ENCODE data around the gene IQGAP2. TPM values are rescaled to one million over a fixed set of nuclear protein-coding genes. Genes with fewer than 3 reads are reported as not detected.
"Not testable (repeated sequence)": the region's sequence is repeated elsewhere in the genome, so short reads cannot be mapped to it uniquely, and the experiment has no call there.

IQGAP2 gene
- total RNA-seq, 1 donor, result 86.2 TPM

- DNase-seq (ENCODE audit: low read depth in 2 of 3, low spot score in 2 of 3), result no peak
Measured at GRCh38 chr5:76592692-76593091, 189.6 kb downstream of the IQGAP2 start.

DNA sequence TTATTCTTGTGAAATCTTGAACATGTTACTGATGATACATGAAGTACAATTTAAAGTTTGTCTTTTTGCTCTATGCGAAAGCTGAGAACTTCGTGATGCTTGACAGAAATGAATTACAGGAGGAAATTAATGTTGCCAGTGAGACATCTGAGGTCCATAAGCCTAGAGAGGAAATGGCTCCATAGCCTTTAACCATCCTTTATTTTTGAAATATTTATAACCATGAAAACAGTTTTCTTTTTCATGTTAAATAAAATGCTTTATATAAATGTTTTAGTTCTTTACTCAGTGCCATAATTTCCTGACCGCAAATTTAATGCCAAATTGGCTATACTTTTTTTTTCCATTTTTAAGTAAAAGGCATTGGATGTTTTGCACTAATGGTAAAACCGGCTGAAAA, 191.0 kb downstream of the IQGAP2 start:
- no peak for DNase-seq (ENCODE audit: low read depth in 2 of 3, low spot score in 2 of 3)

GRCh38 chr5:76595755-76596481, 192.8 kb downstream of the IQGAP2 start:
- DNase-seq (ENCODE audit: low read depth in 2 of 3, low spot score in 2 of 3), result no peak

DNA sequence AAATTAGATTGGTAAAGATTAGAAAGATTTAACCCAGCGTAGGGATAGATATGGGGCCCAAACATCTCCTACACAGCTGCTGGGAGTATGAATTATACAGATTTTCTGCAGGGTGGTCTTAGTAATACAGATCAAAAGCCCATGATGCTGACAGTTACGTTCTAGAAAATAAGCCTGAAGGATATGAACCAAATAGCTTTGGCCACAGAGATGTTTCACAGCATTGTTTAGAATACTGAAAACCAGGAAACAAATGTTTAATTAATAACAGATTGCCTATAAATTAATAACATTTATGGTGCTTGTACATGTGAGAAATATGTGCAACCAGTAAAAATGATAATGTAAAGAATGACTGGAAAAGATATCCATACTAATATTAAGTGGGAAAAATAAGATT, 195.4 kb downstream of the IQGAP2 start:
- DNase-seq (ENCODE audit: low read depth in 2 of 3, low spot score in 2 of 3), result no peak

DNA sequence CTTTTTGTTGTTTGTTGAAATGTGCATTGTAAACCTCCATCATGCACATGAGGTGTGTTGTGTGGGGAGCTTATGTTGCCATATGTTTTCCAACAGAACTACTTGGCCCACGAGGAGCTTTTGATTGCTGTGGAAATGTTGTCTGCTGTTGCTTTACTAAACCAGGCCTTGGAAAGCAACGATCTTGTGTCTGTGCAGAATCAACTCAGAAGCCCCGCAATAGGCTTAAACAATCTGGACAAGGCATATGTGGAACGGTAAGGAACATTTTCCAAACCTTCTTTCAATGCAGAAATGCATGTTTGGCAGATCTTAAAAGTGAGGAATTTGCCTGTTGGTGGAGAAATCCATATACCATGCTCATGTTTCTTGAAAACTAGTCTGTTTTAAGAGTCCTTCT, 197.6 kb downstream of the IQGAP2 start:
- no peak for DNase-seq (ENCODE audit: low read depth in 2 of 3, low spot score in 2 of 3)

DNA sequence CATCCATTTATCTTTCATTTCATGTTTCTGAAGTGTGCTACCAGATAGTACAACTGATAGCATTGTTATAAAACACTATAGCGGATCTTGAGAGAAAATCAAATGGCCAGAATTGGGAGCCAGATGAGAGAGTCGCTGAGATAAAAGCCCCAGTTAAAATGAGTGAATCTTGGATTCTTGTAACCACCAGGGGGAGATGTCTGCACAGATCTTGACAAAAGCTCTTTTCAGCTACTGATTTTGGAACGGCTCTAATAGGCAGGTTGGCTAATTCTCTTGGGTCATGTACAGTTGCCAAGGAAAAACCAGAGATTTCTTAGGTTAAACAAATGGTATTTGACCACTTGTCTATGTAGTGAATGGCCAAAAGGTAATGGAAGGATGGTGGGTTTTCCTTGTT, 198.4 kb downstream of the IQGAP2 start:
- peak; percentile 18 to 81 (median 59) for DNase-seq (ENCODE audit: low read depth in 2 of 3, low spot score in 2 of 3)

GRCh38 chr5:76602094-76602726, 199.1 kb downstream of the IQGAP2 start:
- peak in 1 of 3 donors; percentile 43 for DNase-seq (ENCODE audit: low read depth in 2 of 3, low spot score in 2 of 3)

GRCh38 chr5:76603991-76604390, 200.9 kb downstream of the IQGAP2 start:
- not testable (repeated sequence) for DNase-seq (ENCODE audit: low read depth in 2 of 3, low spot score in 2 of 3)

- no peak for DNase-seq (ENCODE audit: low read depth in 2 of 3, low spot score in 2 of 3)
Measured at GRCh38 chr5:76604838-76605237, 201.8 kb downstream of the IQGAP2 start.

DNA sequence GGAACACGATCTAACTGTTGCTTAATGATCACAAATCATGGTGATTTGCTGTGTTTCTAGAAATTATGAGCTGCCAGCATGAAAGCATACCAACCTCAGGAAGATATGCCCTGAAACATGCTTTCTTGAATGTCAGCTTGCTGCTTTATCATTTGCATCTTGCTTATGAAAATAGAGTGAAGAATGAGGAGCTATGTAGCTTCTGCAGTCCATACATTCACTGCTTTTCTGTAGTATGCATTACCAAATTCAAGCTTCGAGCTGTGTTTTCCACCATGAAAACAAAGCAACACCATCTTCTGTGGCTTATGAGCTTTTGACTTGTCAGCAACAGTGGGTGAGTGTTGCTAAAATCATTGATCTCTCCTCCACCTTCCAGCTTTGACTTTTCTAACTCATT, 203.6 kb downstream of the IQGAP2 start:
- DNase-seq (ENCODE audit: low read depth in 2 of 3, low spot score in 2 of 3), result peak in 1 of 3 donors; percentile 26

DNA sequence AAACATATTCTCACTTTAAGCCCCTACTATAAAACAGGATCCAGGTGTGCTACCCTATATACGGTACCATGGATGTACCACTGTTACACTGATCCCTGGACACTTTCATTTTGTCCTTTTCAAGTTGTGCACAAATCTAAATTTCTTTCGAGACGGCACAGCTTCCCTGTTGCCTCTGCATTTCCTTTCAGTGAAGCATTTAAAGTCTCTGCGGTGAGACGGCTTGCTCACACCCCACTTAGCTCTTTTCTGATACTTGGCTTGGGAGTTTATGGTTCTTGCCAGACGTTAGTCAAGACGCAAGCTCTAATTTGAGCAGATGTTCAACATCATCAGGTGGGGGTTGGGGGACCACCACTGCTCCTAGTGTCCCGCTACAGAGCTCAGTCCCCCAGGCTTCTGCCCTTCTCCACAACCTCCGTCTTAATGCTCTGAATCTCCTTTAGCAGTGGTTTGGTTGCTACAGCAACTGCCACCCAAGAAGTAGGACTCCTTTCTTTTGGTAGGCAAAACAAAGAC, 204.3 kb downstream of the IQGAP2 start:
- peak in 1 of 3 donors; percentile 32 for DNase-seq (ENCODE audit: low read depth in 2 of 3, low spot score in 2 of 3)

DNA sequence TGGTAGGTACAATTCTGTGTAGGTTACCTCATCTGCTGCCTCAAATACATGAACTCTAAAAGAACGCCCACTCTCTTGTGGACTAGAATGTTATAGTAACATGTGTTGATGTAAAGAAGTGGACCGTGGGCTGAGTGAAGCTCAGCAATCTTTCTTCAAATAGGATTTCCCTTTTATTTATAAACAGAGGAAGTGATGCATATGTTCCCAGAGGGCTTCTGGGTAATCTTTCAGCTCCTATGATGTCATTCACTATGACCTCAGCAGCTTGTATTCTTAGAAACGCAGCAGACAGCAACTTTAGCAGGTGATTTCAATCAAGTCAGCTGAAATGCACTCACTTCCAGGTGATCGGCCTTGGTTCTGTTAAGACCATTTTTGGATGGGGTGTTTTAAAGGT, 205.7 kb downstream of the IQGAP2 start:
- DNase-seq (ENCODE audit: low read depth in 2 of 3, low spot score in 2 of 3), result peak in 1 of 3 donors; percentile 34

- no peak for DNase-seq (ENCODE audit: low read depth in 2 of 3, low spot score in 2 of 3)
Measured at GRCh38 chr5:76610196-76610595, 207.1 kb downstream of the IQGAP2 start.

GRCh38 chr5:76612942-76613341, 209.9 kb downstream of the IQGAP2 start:
- DNase-seq (ENCODE audit: low read depth in 2 of 3, low spot score in 2 of 3), result no peak

GRCh38 chr5:76615759-76616158, 212.7 kb downstream of the IQGAP2 start:
- DNase-seq (ENCODE audit: low read depth in 2 of 3, low spot score in 2 of 3), result no peak

- no peak for DNase-seq (ENCODE audit: low read depth in 2 of 3, low spot score in 2 of 3)
Measured at GRCh38 chr5:76616206-76616605, 213.1 kb downstream of the IQGAP2 start.

- no peak for DNase-seq (ENCODE audit: low read depth in 2 of 3, low spot score in 2 of 3)
Measured at GRCh38 chr5:76617229-76617628, 214.1 kb downstream of the IQGAP2 start.

GRCh38 chr5:76617675-76618074, 214.6 kb downstream of the IQGAP2 start:
- DNase-seq (ENCODE audit: low read depth in 2 of 3, low spot score in 2 of 3), result no peak

- DNase-seq (ENCODE audit: low read depth in 2 of 3, low spot score in 2 of 3), result no peak
Measured at GRCh38 chr5:76620166-76620565, 217.1 kb downstream of the IQGAP2 start.

DNA sequence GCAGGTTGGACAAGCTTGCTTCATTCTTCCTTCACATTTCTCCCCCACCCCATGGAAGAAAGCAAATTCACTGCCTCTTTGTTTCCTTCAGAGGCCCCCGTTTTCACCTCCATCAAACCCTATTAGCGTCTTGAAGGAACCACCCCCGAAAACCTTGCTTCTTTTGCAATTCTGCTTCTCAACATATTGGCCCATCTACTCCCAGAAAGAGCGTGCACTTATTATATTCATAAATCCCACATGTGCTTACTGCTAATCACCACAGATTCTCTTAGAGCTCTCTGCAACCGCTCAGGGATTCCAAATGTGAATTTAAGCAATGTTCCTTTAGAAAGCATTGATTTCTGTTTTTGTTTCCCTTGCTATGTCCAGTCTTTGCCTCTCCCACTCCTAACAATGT, 219.0 kb downstream of the IQGAP2 start:
- DNase-seq (ENCODE audit: low read depth in 2 of 3, low spot score in 2 of 3), result no peak

- DNase-seq (ENCODE audit: low read depth in 2 of 3, low spot score in 2 of 3), result peak in 2 of 3 donors; percentile 19 to 26
Measured at GRCh38 chr5:76622973-76623596, 220.0 kb downstream of the IQGAP2 start, which contains the start of gene F2RL2. F2RL2 (minus strand) TSS chr5:76623403; CDS start chr5:76623230, 173 bp downstream.
